ENCODE results near the gene NELFCD. TPM values are rescaled to one million over a fixed set of nuclear protein-coding genes. Genes with fewer than 3 reads are reported as not detected.
"Not testable (repeated sequence)": the region's sequence is repeated elsewhere in the genome, so short reads cannot be mapped to it uniquely, and the experiment has no call there.

Gene NELFCD, protein sequence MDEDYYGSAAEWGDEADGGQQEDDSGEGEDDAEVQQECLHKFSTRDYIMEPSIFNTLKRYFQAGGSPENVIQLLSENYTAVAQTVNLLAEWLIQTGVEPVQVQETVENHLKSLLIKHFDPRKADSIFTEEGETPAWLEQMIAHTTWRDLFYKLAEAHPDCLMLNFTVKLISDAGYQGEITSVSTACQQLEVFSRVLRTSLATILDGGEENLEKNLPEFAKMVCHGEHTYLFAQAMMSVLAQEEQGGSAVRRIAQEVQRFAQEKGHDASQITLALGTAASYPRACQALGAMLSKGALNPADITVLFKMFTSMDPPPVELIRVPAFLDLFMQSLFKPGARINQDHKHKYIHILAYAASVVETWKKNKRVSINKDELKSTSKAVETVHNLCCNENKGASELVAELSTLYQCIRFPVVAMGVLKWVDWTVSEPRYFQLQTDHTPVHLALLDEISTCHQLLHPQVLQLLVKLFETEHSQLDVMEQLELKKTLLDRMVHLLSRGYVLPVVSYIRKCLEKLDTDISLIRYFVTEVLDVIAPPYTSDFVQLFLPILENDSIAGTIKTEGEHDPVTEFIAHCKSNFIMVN
- total RNA-seq = 40.6 TPM
- polyA plus RNA-seq = 42.7 TPM

DNA sequence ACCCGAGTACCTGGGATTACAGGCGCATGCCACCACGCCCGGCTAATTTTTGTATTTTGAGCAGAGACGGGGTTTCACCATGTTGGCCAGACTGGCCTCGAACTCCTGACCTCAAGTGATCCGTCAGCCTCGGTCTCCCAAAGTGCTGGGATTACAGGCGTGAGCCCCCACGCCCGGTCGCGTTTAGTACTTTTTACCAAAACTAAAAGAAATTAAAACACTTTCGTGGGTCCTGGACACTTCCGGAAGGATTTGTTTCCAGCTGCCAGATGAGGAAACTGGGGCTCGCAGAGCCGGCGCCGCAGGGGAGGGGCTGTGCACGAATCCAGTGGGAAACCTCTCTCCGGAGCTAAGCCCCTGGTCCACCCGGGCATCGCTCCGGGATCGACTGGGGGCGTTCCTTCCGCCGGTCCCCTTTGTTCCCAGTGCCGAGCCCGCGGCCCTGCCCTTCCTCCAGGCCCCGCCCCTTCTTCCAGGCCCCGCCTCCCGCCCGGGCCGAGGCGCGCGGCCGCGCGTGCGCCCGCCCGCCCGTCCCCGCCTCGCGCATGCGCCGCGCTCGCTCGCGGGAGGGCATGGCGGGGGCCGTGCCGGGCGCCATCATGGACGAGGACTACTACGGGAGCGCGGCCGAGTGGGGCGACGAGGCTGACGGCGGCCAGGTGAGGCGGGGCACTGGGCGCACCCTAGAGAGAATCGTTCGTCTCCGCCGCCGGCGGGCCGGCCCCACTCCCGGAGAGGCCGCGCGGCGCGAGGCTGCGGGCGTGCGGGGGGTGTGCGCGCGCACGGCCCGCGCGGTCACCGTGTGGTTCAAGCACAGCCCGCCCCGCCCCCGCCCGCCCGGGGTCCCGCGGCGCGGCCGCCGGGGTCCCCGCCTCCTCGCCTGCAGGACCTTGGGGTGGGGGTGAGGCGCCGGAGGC is at the start of gene NELFCD:
NELFCD (plus strand) TSS at position 546 of the 917 bp plus-strand sequence; CDS start at position 600, 54 bp downstream.
- WGBS = 8% methylated on average over 109 of the region's 109 CpGs
- DNase-seq (ENCODE audit: extremely low spot score) = peak; percentile 54
- Histone ChIP-seq H3K4me3 (ENCODE audit: low read depth, low read length) (peak within 1 kb of the TSS; percentile 96), H3K27ac (ENCODE audit: low read depth) (peak within 1 kb of the TSS; percentile 85), H3K4me1 (ENCODE audit: insufficient read depth) (no peaks in the 10 kb centered on the region), H3K36me3 (ENCODE audit: insufficient read depth) (no peaks in the 10 kb centered on the region)

DNA sequence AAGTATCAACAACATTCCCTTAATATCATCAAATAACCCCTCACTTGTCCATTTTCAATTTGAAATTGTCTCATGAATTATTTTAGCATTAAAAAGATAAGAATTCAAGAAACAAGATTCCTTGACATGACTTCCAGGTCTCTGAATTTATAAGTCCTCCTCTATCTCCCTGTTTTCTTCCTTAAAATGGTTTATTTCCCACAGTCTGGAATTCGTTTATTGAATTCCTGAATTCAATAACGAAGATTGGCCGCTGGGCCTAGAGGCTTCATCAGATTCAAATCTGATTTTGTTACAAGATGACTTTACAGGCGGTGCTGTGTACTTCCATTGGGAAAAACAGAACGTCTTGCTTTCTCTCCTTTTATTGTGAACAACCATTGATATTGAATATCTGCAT is 48.9 kb upstream of the NELFCD start:
- Histone ChIP-seq H3K4me1 (ENCODE audit: insufficient read depth) (no peaks in the 10 kb centered on the region), H3K27ac (ENCODE audit: low read depth) (no peak overlapping the region), H3K36me3 (ENCODE audit: insufficient read depth) (no peaks in the 10 kb centered on the region), H3K4me3 (ENCODE audit: low read depth, low read length) (no peak overlapping the region)
- WGBS = 84% methylated on average over 5 of the region's 5 CpGs
- no peak for DNase-seq (ENCODE audit: extremely low spot score)

DNA sequence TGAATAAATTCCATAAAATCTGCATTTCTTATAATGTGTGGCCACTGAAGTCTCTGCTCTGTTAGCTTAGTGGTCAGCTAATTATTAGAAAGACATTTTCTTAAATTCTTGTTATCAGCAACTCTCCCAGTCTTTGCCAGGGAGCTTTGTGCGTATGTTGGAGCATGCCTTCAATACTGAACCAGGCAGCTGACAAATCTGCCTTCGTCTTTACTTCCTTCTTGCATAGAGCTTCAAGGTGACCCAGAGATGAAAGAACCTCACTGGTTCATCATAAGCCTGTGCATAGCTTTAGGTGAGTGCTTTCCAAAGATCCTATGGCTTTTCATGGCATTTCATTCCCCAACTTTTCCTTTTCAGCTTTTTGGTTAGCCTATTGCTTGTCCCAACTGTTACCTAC is 43.0 kb upstream of the NELFCD start:
- H3K4me3 ChIP-seq (ENCODE audit: low read depth, low read length) = no peak overlapping the region
- H3K4me1 ChIP-seq (ENCODE audit: insufficient read depth) = no peaks in the 10 kb centered on the region
- 68% methylated on average over 2 of the region's 2 CpGs for WGBS
- H3K27ac ChIP-seq (ENCODE audit: low read depth) = no peak overlapping the region
- no peaks in the 10 kb centered on the region for H3K36me3 ChIP-seq (ENCODE audit: insufficient read depth)
- DNase-seq (ENCODE audit: extremely low spot score) = no peak

DNA sequence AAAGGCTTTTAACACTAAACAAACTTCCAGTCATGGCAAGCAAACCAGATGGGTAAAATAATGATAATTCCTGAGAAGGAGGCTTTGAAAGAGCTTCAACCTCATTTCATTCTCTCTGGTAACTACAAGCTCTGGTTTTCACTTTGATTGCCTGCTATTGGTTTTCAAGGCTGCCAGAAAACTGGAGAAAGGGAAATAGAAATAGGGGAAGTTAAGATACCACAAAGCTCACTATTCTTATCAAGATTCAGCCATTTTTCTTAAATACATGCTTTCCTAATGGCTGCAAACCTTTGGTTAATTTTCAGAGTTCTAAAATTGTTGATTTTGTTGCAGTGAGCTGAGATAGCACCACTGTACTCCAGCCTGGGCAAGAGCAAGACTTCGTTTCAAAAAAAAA is 42.5 kb upstream of the NELFCD start:
- Histone ChIP-seq H3K27ac (ENCODE audit: low read depth) (no peak overlapping the region), H3K4me1 (ENCODE audit: insufficient read depth) (no peaks in the 10 kb centered on the region), H3K36me3 (ENCODE audit: insufficient read depth) (no peaks in the 10 kb centered on the region), H3K4me3 (ENCODE audit: low read depth, low read length) (no peak overlapping the region)
- DNase-seq (ENCODE audit: extremely low spot score) = no peak
- 64% methylated on average over 1 of the region's 1 CpG for WGBS

DNA sequence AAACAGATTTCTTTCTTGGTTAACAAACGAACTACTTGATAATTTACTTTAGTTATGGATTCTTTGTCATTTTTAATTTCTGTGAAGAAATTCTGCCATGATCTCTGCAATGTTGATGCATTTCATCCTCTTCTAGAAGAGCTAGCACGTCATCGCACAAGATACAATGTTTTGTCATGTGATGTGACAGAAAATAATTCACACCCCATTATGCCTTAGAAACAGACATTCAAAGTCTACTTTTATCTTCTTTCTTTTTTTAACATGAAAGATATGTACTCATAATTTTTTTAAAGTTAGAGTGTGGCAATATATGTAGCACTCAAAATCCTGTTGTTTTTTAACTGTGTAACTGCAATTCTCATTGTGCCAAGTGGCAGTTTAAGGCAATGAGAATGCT is 39.6 kb upstream of the NELFCD start:
- H3K4me1 ChIP-seq (ENCODE audit: insufficient read depth) = no peaks in the 10 kb centered on the region
- H3K27ac ChIP-seq (ENCODE audit: low read depth) = no peak overlapping the region
- H3K36me3 ChIP-seq (ENCODE audit: insufficient read depth) = no peaks in the 10 kb centered on the region
- no peak for DNase-seq (ENCODE audit: extremely low spot score)
- 49% methylated on average over 3 of the region's 3 CpGs for WGBS
- H3K4me3 ChIP-seq (ENCODE audit: low read depth, low read length) = no peak overlapping the region

DNA sequence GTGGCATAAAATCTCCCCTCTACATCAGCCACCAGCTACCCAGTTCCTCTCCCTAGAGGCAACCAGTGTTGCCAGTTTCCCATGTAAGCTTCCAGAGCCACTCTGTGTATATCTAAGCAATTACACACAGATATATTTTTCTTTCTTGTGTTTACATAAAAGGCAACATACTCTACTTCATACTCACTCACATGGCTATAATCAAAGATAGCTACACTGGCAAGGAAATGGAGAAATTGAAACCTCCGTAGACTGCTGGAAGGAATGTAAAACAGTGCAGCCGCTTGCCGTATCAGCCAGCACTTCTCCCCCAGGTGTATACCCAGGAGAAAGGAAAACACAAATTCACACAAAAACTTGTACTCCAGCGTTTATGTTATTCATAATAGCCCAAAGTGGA is 38.5 kb upstream of the NELFCD start:
- no peak for DNase-seq (ENCODE audit: extremely low spot score)
- no peak overlapping the region for H3K4me3 ChIP-seq (ENCODE audit: low read depth, low read length)
- WGBS = 37% methylated on average over 4 of the region's 4 CpGs
- no peaks in the 10 kb centered on the region for H3K36me3 ChIP-seq (ENCODE audit: insufficient read depth)
- no peaks in the 10 kb centered on the region for H3K4me1 ChIP-seq (ENCODE audit: insufficient read depth)
- H3K27ac ChIP-seq (ENCODE audit: low read depth) = no peak overlapping the region

DNA sequence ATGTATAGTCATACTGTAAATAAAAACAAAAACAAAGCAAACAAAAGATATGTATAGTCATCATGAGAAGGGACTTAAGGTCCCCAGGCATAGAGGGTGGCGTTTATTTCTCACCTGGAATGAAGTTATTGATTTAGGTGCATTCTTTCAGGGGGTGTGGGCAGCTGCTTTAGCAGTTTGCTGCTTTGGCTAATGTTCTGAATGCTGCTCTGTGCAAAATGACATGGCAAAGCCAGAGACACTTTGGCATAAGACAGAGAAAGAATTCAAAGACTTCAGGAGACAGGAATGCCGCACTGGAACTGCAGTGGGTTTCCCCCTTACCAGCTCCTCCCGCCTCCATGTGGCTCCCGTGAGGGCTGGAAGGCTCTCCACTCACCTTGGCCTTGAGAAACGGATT is 36.4 kb upstream of the NELFCD start:
- Histone ChIP-seq H3K27ac (ENCODE audit: low read depth) (no peak overlapping the region), H3K4me3 (ENCODE audit: low read depth, low read length) (no peak overlapping the region), H3K4me1 (ENCODE audit: insufficient read depth) (no peaks in the 10 kb centered on the region), H3K36me3 (ENCODE audit: insufficient read depth) (no peaks in the 10 kb centered on the region)
- DNase-seq (ENCODE audit: extremely low spot score) = no peak
- WGBS = 70% methylated on average over 5 of the region's 5 CpGs

DNA sequence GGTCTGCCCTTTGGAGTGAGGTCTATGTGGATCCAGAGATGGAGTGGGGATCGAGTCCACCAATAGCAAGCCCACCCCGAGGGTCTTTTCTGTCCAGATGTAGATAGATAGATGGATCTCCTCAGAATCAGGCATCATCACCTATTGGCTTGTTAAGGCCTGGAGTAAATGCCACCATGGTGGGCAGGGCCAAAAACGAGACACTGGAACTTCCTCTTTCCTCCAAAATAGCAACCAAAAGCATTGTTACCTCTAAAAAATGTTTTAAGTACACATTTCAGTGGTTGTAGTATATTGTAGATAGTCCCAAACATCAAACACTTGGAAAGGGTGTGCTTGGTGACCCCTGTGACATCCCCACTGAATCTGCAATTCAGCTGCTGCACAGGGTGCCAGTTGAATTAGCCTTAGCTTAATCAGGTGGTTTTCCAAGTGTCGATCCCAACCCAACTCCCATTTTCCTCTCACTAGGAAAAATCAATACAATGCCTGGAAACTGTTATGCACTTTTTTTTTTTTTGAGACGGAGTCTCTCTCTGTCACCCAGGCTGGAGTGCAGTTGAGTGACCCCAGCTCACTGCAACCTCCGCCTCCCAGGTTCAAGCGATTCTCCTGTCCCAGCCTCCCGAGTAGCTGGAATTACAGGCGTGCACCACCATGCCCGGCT is 35.0 kb upstream of the NELFCD start:
- Histone ChIP-seq H3K4me1 (ENCODE audit: insufficient read depth) (no peaks in the 10 kb centered on the region), H3K27ac (ENCODE audit: low read depth) (no peak overlapping the region), H3K36me3 (ENCODE audit: insufficient read depth) (no peaks in the 10 kb centered on the region), H3K4me3 (ENCODE audit: low read depth, low read length) (no peak overlapping the region)
- no peak for DNase-seq (ENCODE audit: extremely low spot score)
- WGBS = 91% methylated on average over 10 of the region's 10 CpGs

DNA sequence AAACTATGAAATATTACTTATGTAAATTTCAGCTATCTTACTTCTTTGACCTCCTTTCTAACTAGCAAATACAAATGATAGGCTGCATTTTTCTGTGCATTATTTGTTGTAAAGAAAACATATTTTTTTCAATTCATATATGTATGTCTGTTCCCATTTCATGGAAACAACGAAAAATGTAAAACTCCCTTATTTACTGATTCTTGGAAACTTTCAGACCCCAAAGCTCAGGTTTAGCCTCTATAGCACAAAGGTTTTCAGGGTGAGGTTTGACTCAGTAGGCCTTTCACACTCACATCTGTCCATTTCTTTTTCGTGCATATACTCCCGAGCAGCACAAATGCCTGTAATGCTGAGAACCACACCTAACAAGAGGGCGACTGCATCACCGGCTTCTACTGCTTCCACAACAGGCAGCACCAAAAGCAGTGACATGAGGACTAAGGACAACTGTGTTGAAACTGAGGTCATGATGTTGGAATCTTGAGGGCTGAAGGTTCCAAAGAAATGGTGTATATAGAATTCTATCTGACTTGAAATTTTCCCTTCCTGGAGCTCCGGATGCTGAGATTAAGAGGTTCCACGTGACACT is 33.2 kb upstream of the NELFCD start:
- WGBS = 82% methylated on average over 7 of the region's 7 CpGs
- DNase-seq (ENCODE audit: extremely low spot score); H3K36me3 ChIP-seq (ENCODE audit: insufficient read depth): not testable (repeated sequence)

DNA sequence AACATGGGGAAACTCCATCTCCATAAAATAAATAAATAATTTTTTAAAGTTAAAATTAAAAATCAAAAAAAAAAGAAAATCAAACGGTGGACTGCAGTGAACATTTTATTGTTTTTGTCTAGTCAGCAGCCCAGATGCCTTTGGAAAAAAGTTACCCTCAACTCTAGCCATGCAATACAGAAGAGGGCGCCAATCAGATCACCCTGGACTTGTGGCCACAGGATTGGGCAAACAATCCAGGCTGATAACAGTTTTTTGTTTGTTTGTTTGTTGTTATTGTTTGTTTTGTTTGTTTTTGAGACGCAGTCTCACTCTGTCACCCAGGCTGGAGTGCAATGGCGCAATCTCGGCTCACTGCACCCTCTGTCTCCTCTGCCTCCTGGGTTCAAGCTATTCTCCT is 30.5 kb upstream of the NELFCD start:
- WGBS = 76% methylated on average over 5 of the region's 5 CpGs
- Histone ChIP-seq H3K36me3 (ENCODE audit: insufficient read depth) (no peaks in the 10 kb centered on the region), H3K4me1 (ENCODE audit: insufficient read depth) (no peaks in the 10 kb centered on the region), H3K27ac (ENCODE audit: low read depth) (no peak overlapping the region), H3K4me3 (ENCODE audit: low read depth, low read length) (no peak overlapping the region)
- DNase-seq (ENCODE audit: extremely low spot score) = no peak

More for the DNA sequence above, 33.2 kb upstream of the NELFCD start:
- not testable (repeated sequence) for H3K27ac ChIP-seq (ENCODE audit: low read depth); H3K4me1 ChIP-seq (ENCODE audit: insufficient read depth); H3K4me3 ChIP-seq (ENCODE audit: low read depth, low read length)

DNA sequence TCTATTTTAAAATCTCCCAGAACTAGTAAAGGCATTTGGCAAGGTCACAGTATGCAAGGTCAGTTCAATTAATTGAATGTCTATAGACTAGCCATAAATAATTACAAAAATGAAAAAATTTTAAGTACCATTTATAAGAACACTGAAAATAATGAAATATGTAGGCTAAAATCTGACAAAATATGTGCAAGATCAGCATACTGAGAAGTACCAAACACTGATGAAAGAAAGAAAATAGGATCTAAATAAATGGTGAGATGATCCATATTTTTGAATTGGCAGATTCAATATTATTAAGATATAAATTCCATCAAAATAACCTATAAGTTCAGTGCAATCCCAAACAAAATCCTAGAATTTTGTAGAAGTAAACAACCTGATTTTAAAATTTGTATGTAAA is 28.0 kb upstream of the NELFCD start:
- no peaks in the 10 kb centered on the region for H3K4me1 ChIP-seq (ENCODE audit: insufficient read depth)
- no peaks in the 10 kb centered on the region for H3K36me3 ChIP-seq (ENCODE audit: insufficient read depth)
- no peak overlapping the region for H3K4me3 ChIP-seq (ENCODE audit: low read depth, low read length)
- no peak overlapping the region for H3K27ac ChIP-seq (ENCODE audit: low read depth)
- DNase-seq (ENCODE audit: extremely low spot score) = no peak

DNA sequence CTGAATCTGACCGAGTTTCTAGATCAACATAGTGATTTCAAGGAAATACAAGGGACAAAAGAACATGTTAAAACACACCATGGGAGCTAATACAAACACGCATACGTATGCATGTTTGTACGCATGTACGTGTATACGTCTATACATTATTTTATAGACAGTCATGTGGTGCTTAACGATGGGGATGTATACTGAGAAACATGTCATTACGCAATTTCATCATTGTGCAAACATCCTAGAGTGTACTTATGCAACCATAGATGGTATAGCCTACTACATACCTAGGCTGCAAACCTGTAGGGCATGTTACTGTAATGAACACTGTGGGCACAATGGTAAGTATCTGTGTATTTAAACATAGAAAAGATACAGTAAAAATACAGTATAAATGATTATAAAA is 25.0 kb upstream of the NELFCD start:
- WGBS = 87% methylated on average over 8 of the region's 8 CpGs

DNA sequence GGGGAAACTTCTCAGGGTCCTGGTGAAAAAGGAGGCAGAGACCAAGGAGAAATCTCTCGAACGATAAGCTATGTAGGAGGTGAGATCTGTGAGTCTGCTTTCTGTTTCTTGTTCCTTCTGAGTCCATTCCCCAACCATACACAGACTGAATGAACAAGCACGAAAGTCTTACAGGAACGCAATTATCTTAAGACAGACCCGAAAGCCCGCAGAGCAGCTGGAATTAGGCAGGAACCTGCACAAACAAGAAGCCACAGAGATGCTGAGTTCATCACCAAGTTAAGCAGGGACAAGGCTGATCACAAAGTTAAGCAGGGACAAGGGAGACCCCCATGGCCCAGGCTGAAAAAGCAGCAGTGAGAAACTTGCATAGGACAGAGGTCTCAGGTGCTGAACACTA is 21.4 kb upstream of the NELFCD start:
- WGBS = 63% methylated on average over 6 of the region's 6 CpGs
- no peak overlapping the region for H3K4me3 ChIP-seq (ENCODE audit: low read depth, low read length)
- H3K4me1 ChIP-seq (ENCODE audit: insufficient read depth) = no peaks in the 10 kb centered on the region
- H3K27ac ChIP-seq (ENCODE audit: low read depth) = no peak overlapping the region
- no peaks in the 10 kb centered on the region for H3K36me3 ChIP-seq (ENCODE audit: insufficient read depth)
- DNase-seq (ENCODE audit: extremely low spot score) = no peak

More for the DNA sequence above, 25.0 kb upstream of the NELFCD start:
- DNase-seq (ENCODE audit: extremely low spot score) = no peak
- Histone ChIP-seq H3K27ac (ENCODE audit: low read depth) (no peak overlapping the region), H3K4me3 (ENCODE audit: low read depth, low read length) (no peak overlapping the region), H3K4me1 (ENCODE audit: insufficient read depth) (no peaks in the 10 kb centered on the region), H3K36me3 (ENCODE audit: insufficient read depth) (no peaks in the 10 kb centered on the region)

Data from urinary bladder (tissue), 4 donors.